Measurements from ENCODE around the gene RUSC2. TPM values are rescaled to one million over a fixed set of nuclear protein-coding genes. Genes with fewer than 3 reads are reported as not detected.
A peak's percentile ranks its signal among the peaks of the same experiment; 100 is the strongest.

Gene RUSC2
- total and polyA plus RNA-seq, 2 of the 13 experiments (the other 11 are each of a cell fraction or from before 2014, with no cell fraction given): 2.8 to 3.3 TPM

DNA sequence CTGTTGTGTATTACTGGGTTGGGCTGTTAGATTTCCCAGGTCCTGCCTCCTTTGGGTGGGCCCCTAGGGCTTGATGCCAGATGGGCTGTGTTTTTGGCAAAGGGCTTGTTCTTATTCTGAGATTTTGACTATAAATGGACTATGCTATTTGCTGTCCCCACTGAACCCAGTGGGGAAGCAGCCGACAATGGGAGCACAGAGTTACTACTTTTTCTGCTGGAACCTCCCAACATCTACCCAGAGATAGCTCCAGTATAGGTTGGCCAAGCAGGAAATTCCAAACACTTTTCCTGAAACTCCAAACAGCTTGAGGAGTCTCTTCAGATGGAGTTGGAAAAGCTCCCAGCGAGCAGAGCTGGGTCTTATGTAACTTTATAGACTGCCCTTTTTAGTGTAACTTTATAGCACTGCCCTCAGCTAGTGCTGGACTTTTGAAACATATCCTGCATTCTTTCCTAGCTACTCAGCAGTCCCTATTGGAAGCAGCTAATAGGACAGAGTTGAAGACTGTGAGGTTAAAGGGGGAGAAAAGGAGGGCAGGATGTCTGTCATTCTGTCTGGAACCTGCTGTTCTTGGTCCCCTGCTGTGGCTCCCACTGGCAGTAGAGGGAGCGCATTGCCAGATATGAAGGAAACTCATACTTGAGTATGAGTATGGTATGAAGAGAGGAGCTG is 21.0 kb downstream of the RUSC2 start (continued):
- no peak for TF ChIP-seq ZHX1 (CRISPR knock-in tag; IDR thresholded peaks at IDR 0.05; ENCODE audit: low read depth)
- no peak for TF ChIP-seq IRF9 (CRISPR knock-in tag; IDR thresholded peaks at IDR 0.05; ENCODE audit: borderline replicate concordance)
- no peak for TF ChIP-seq ZNF615 (CRISPR knock-in tag; IDR thresholded peaks at IDR 0.05; ENCODE audit: borderline replicate concordance)
- no peak for TF ChIP-seq ZNF776 (CRISPR knock-in tag; IDR thresholded peaks at IDR 0.05)
- TF ChIP-seq KAT8 (CRISPR knock-in tag; IDR thresholded peaks at IDR 0.05): 0 out of 2 replicates have a peak, but pooled peaks have one; percentile 27
- no peak for TF ChIP-seq ZNF660 (CRISPR knock-in tag; IDR thresholded peaks at IDR 0.05; ENCODE audit: borderline replicate concordance, low read depth)
- TF ChIP-seq, protein P1, sequence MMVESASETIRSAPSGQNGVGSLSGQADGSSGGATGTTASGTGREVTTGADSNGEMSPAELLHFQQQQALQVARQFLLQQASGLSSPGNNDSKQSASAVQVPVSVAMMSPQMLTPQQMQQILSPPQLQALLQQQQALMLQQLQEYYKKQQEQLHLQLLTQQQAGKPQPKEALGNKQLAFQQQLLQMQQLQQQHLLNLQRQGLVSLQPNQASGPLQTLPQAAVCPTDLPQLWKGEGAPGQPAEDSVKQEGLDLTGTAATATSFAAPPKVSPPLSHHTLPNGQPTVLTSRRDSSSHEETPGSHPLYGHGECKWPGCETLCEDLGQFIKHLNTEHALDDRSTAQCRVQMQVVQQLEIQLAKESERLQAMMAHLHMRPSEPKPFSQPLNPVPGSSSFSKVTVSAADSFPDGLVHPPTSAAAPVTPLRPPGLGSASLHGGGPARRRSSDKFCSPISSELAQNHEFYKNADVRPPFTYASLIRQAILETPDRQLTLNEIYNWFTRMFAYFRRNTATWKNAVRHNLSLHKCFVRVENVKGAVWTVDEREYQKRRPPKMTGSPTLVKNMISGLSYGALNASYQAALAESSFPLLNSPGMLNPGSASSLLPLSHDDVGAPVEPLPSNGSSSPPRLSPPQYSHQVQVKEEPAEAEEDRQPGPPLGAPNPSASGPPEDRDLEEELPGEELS (CRISPR knock-in tag; IDR thresholded peaks at IDR 0.05): no peak
- TF ChIP-seq ESRRA (CRISPR knock-in tag; IDR thresholded peaks at IDR 0.05; ENCODE audit: low read depth): no peak
- TF ChIP-seq, protein P2, sequence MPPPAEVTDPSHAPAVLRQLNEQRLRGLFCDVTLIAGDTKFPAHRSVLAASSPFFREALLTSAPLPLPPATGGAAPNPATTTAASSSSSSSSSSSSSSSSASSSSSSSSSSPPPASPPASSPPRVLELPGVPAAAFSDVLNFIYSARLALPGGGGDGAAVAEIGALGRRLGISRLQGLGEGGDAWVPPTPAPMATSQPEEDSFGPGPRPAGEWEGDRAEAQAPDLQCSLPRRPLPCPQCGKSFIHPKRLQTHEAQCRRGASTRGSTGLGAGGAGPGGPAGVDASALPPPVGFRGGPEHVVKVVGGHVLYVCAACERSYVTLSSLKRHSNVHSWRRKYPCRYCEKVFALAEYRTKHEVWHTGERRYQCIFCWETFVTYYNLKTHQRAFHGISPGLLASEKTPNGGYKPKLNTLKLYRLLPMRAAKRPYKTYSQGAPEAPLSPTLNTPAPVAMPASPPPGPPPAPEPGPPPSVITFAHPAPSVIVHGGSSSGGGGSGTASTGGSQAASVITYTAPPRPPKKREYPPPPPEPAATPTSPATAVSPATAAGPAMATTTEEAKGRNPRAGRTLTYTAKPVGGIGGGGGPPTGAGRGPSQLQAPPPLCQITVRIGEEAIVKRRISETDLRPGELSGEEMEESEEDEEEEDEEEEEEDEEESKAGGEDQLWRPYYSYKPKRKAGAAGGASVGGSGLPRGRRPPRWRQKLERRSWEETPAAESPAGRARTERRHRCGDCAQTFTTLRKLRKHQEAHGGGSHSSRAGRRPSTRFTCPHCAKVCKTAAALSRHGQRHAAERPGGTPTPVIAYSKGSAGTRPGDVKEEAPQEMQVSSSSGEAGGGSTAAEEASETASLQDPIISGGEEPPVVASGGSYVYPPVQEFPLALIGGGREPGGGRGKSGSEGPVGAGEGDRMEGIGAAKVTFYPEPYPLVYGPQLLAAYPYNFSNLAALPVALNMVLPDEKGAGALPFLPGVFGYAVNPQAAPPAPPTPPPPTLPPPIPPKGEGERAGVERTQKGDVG (CRISPR knock-in tag; IDR thresholded peaks at IDR 0.05; ENCODE audit: borderline replicate concordance): no peak
- TF ChIP-seq CBX5 (CRISPR knock-in tag; IDR thresholded peaks at IDR 0.05; ENCODE audit: borderline replicate concordance): no peak
- no peak for TF ChIP-seq CERS6 (CRISPR knock-in tag; IDR thresholded peaks at IDR 0.05)
- TF ChIP-seq, protein P3, sequence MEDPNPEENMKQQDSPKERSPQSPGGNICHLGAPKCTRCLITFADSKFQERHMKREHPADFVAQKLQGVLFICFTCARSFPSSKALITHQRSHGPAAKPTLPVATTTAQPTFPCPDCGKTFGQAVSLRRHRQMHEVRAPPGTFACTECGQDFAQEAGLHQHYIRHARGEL (CRISPR knock-in tag; IDR thresholded peaks at IDR 0.05): no peak
- no peak for TF ChIP-seq MZF1 (CRISPR knock-in tag; IDR thresholded peaks at IDR 0.05; ENCODE audit: borderline replicate concordance)
- TF ChIP-seq, protein P4, sequence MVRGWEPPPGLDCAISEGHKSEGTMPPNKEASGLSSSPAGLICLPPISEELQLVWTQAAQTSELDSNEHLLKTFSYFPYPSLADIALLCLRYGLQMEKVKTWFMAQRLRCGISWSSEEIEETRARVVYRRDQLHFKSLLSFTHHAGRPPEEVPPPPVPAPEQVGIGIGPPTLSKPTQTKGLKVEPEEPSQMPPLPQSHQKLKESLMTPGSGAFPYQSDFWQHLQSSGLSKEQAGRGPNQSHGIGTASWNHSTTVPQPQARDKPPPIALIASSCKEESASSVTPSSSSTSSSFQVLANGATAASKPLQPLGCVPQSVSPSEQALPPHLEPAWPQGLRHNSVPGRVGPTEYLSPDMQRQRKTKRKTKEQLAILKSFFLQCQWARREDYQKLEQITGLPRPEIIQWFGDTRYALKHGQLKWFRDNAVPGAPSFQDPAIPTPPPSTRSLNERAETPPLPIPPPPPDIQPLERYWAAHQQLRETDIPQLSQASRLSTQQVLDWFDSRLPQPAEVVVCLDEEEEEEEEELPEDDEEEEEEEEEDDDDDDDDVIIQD (CRISPR knock-in tag; IDR thresholded peaks at IDR 0.05; ENCODE audit: low read depth): peak; percentile 19; the same call in 1 of the 2 replicates
- no peak for TF ChIP-seq SNAPC2 (CRISPR knock-in tag; IDR thresholded peaks at IDR 0.05)
